ENCODE data around the gene ZG16. TPM values are rescaled to one million over a fixed set of nuclear protein-coding genes. Genes with fewer than 3 reads are reported as not detected.
"Not testable (repeated sequence)": the region's sequence is repeated elsewhere in the genome, so short reads cannot be mapped to it uniquely, and the experiment has no call there.

ZG16 gene
- total RNA-seq, 1 donor from 2014 or later, result not detected

- Histone ChIP-seq H3K9me3 (no peaks in the 10 kb centered on the region), H3K4me3 (peak overlapping the region; percentile 39), H3K4me1 (peaks cover 11% of the 10 kb centered on the region), H3K27ac (no peak overlapping the region), H3K27me3 (ENCODE audit: low read depth) (no peaks in the 10 kb centered on the region), H3K36me3 (no peaks in the 10 kb centered on the region)
- TF ChIP-seq CTCF (IDR thresholded peaks at IDR 0.05), result peak; percentile 84
- intact Hi-C loops (cut with DNase I), result no loop called here
- ATAC-seq, result peak; percentile 79 to 86
- peak; percentile 83 for DNase-seq
Observed at GRCh38 chr16:29784901-29785500, 6.9 kb downstream of the ZG16 start.

GRCh38 chr16:29787155-29787554 is 9.1 kb downstream of the ZG16 start:
- intact Hi-C loops (cut with DNase I); H3K9me3 ChIP-seq; DNase-seq; H3K4me3 ChIP-seq; H3K27me3 ChIP-seq (ENCODE audit: low read depth); ATAC-seq; H3K36me3 ChIP-seq; H3K27ac ChIP-seq: not testable (repeated sequence)
- peaks cover 24% of the 10 kb centered on the region for H3K4me1 ChIP-seq

- DNase-seq (no peak), ATAC-seq (peak; percentile 45 to 55)
- intact Hi-C loops (cut with DNase I), result no loop called here
- H3K4me3 ChIP-seq, result peak overlapping the region; percentile 83
- no peak for TF ChIP-seq CTCF (IDR thresholded peaks at IDR 0.05)
- no peaks in the 10 kb centered on the region for H3K9me3 ChIP-seq
- no peaks in the 10 kb centered on the region for H3K27me3 ChIP-seq (ENCODE audit: low read depth)
- H3K36me3 ChIP-seq, result no peaks in the 10 kb centered on the region
- H3K27ac ChIP-seq, result peak overlapping the region; percentile 89
- peaks cover 24% of the 10 kb centered on the region for H3K4me1 ChIP-seq
Observed at GRCh38 chr16:29789775-29790182, 11.7 kb downstream of the ZG16 start.

GRCh38 chr16:29790183-29790948 is 12.3 kb downstream of the ZG16 start, which contains the start of gene KIF22:
KIF22 (plus strand) TSS chr16:29790751; CDS start chr16:29790760, 9 bp downstream.
- Histone ChIP-seq H3K4me1 (peaks cover 21% of the 10 kb centered on the region), H3K9me3 (no peaks in the 10 kb centered on the region), H3K4me3 (peak within 1 kb of the TSS; percentile 83), H3K36me3 (no peaks in the 10 kb centered on the region), H3K27me3 (ENCODE audit: low read depth) (no peaks in the 10 kb centered on the region), H3K27ac (peak within 1 kb of the TSS; percentile 89)
- peak; percentile 77 for TF ChIP-seq CTCF (IDR thresholded peaks at IDR 0.05)
- peak; percentile 99 for ATAC-seq
- DNase-seq, result peak; percentile 99
- intact Hi-C loops (cut with DNase I), result no loop called here

GRCh38 chr16:29790949-29791844 is 13.1 kb downstream of the ZG16 start:
- peaks cover 18% of the 10 kb centered on the region for H3K4me1 ChIP-seq
- no peaks in the 10 kb centered on the region for H3K27me3 ChIP-seq (ENCODE audit: low read depth)
- intact Hi-C loops (cut with DNase I), result no loop called here
- peak overlapping the region; percentile 89 for H3K27ac ChIP-seq
- H3K36me3 ChIP-seq, result no peaks in the 10 kb centered on the region
- no peaks in the 10 kb centered on the region for H3K9me3 ChIP-seq
- TF ChIP-seq CTCF (IDR thresholded peaks at IDR 0.05), result no peak
- ATAC-seq (no peak), DNase-seq (no peak)
- H3K4me3 ChIP-seq, result peak overlapping the region; percentile 83
